H9 (cell line): Measurements from ENCODE around the gene SERBP1. TPM values are rescaled to one million over a fixed set of nuclear protein-coding genes. Genes with fewer than 3 reads are reported as not detected.

Experiments
- DNase-seq: peaks from one replicate; pipeline ENCODE4 v3.0.0-alpha.2; 2017
- H2AFZ ChIP-seq: one replicate; pipeline ENCODE4 v1.6.1; 2013; ENCODE audit warnings: mild to moderate bottlenecking, low read length, control low read depth, moderate library complexity
- H2AK5ac ChIP-seq: 2 replicates; pipeline ENCODE4 v1.6.1; 2013; ENCODE audit warnings: low read length, control low read depth, mixed read lengths; ENCODE audit not compliant: insufficient read length
- H2BK120ac ChIP-seq: one replicate; pipeline ENCODE4 v1.6.1; 2013; ENCODE audit warnings: low read depth, mild to moderate bottlenecking, low read length, control low read depth, inconsistent platforms; ENCODE audit not compliant: poor library complexity, severe bottlenecking
- H2BK12ac ChIP-seq: 2 replicates; pipeline ENCODE4 v1.6.1; 2013; ENCODE audit warnings: low read length, control low read depth, mixed read lengths, low read depth; ENCODE audit not compliant: insufficient read length
- H2BK15ac ChIP-seq: 2 replicates; pipeline ENCODE4 v1.6.1; 2013; ENCODE audit warnings: low read depth, low read length, control low read depth
- H2BK20ac ChIP-seq: one replicate; pipeline ENCODE4 v1.6.1; 2013; ENCODE audit warnings: low read depth, mild to moderate bottlenecking, low read length, control low read depth, inconsistent platforms; ENCODE audit not compliant: poor library complexity, severe bottlenecking
- H2BK5ac ChIP-seq: 2 replicates; pipeline ENCODE4 v1.6.1; 2013; ENCODE audit warnings: low read length, control low read depth, mixed read lengths; ENCODE audit not compliant: insufficient read length
- H3K14ac ChIP-seq: 2 replicates; pipeline ENCODE4 v1.6.1; 2013; ENCODE audit warnings: low read length, control low read depth; ENCODE audit not compliant: insufficient read depth
- H3K18ac ChIP-seq: 2 replicates; pipeline ENCODE4 v1.6.1; 2013; ENCODE audit warnings: low read depth, mild to moderate bottlenecking, mixed read lengths, low read length, control low read depth; ENCODE audit not compliant: insufficient read length
- H3K23ac ChIP-seq: 2 replicates; pipeline ENCODE4 v1.6.1; 2013; ENCODE audit warnings: low read length, control low read depth, mixed read lengths, low read depth; ENCODE audit not compliant: insufficient read length
- H3K23me2 ChIP-seq: 2 replicates; pipeline ENCODE4 v1.6.1; 2013; ENCODE audit warnings: low read depth, mild to moderate bottlenecking, mixed read lengths, low read length, control low read depth; ENCODE audit not compliant: insufficient read length, poor library complexity, severe bottlenecking
- H3K27ac ChIP-seq: 2 replicates; pipeline ENCODE4 v1.5.1; 2013; ENCODE audit warnings: low read length, control low read depth, mixed read lengths, low read depth; ENCODE audit not compliant: insufficient read length
- H3K27me3 ChIP-seq: 2 replicates; pipeline ENCODE4 v1.6.1; 2013; ENCODE audit warnings: low read length, control low read depth, inconsistent platforms; ENCODE audit not compliant: insufficient read depth
- H3K4ac ChIP-seq: 2 replicates; pipeline ENCODE4 v1.6.1; 2013; ENCODE audit warnings: low read depth, mild to moderate bottlenecking, control low read depth, inconsistent platforms, low read length, moderate library complexity
- H3K4me1 ChIP-seq: 2 replicates; pipeline ENCODE4 v1.6.1; 2013; ENCODE audit warnings: low read length, control low read depth, inconsistent platforms; ENCODE audit not compliant: insufficient read depth
- H3K4me2 ChIP-seq: 2 replicates; pipeline ENCODE4 v1.6.1; 2013; ENCODE audit warnings: low read length, control low read depth, mixed read lengths; ENCODE audit not compliant: insufficient read length, insufficient read depth
- H3K56ac ChIP-seq: 2 replicates; pipeline ENCODE4 v1.6.1; 2013; ENCODE audit warnings: low read depth, mild to moderate bottlenecking, mixed read lengths, low read length, control low read depth; ENCODE audit not compliant: insufficient read length
- H3K79me1 ChIP-seq: 2 replicates; pipeline ENCODE4 v1.6.1; 2013; ENCODE audit warnings: low read depth, mild to moderate bottlenecking, moderate library complexity, low read length, control low read depth, inconsistent platforms; ENCODE audit not compliant: insufficient read depth, poor library complexity, severe bottlenecking
- H3K79me2 ChIP-seq: 2 replicates; pipeline ENCODE4 v1.6.1; 2013; ENCODE audit warnings: low read length, control low read depth, inconsistent platforms; ENCODE audit not compliant: insufficient read depth
- H3K9ac ChIP-seq: 2 replicates; pipeline ENCODE4 v1.6.1; 2013; ENCODE audit warnings: low read length, control low read depth, mixed read lengths; ENCODE audit not compliant: insufficient read length; ENCODE audit errors: extremely low read depth
- H3K9me3 ChIP-seq: one replicate; pipeline ENCODE4 v1.6.1; 2013; ENCODE audit warnings: low read depth, low read length, inconsistent platforms; ENCODE audit not compliant: control insufficient read depth
- H3T11ph ChIP-seq: one replicate; pipeline ENCODE4 v1.6.1; 2013; ENCODE audit warnings: mild to moderate bottlenecking, low read length, control low read depth, inconsistent platforms
- H4K20me1 ChIP-seq: one replicate; pipeline ENCODE4 v1.6.1; 2013; ENCODE audit not compliant: control insufficient read depth, insufficient read length, insufficient read depth
- H4K5ac ChIP-seq: 2 replicates; pipeline ENCODE4 v1.6.1; 2013; ENCODE audit warnings: low read depth, mild to moderate bottlenecking, mixed read lengths, low read length, control low read depth; ENCODE audit not compliant: insufficient read length
- H4K8ac ChIP-seq: replicated peaks from 2 replicates; pipeline ENCODE4 v1.6.1; 2013; ENCODE audit warnings: low read length, control low read depth, mixed read lengths, low read depth; ENCODE audit not compliant: insufficient read length
- H4K91ac ChIP-seq: 2 replicates; pipeline ENCODE4 v1.6.1; 2013; ENCODE audit warnings: low read depth, mild to moderate bottlenecking, moderate library complexity, mixed read lengths, low read length, control low read depth; ENCODE audit not compliant: insufficient read length
- H3K27ac Mint-ChIP-seq, 3 experiments: 2 replicates in 2 of 3; 3 replicates in 1 of 3; pipeline ENCODE4 v1.8.0; 2020 to 2021; ENCODE audit warnings: mixed read lengths in 3 of 3, mild to moderate bottlenecking in 1 of 3, moderate library complexity in 1 of 3
- H3K27me3 Mint-ChIP-seq: 2 replicates; pipeline ENCODE4 v1.8.0; 2021; ENCODE audit warnings: low read depth, mild to moderate bottlenecking, moderate library complexity, mixed read lengths
- H3K36me3 Mint-ChIP-seq, 3 experiments: 2 replicates in 2 of 3; 3 replicates in 1 of 3; pipeline ENCODE4 v1.8.0; 2020 to 2021; ENCODE audit warnings: low read depth in 3 of 3, mixed read lengths in 3 of 3; ENCODE audit not compliant: insufficient read depth in 1 of 3
- H3K4me1 Mint-ChIP-seq, 2 experiments: 2 replicates each; pipeline ENCODE4 v1.8.0; 2020; ENCODE audit warnings: mixed read lengths in 2 of 2
- H3K4me3 Mint-ChIP-seq, 2 experiments: 2 replicates in 1 of 2; 3 replicates in 1 of 2; pipeline ENCODE4 v1.8.0; 2020 to 2021; ENCODE audit warnings: mild to moderate bottlenecking in 2 of 2, mixed read lengths in 2 of 2, moderate library complexity in 1 of 2
- H3K9me3 Mint-ChIP-seq, 2 experiments: 2 replicates in 1 of 2; 3 replicates in 1 of 2; pipeline ENCODE4 v1.8.0; 2020; ENCODE audit warnings: mild to moderate bottlenecking in 2 of 2, mixed read lengths in 2 of 2, moderate library complexity in 1 of 2
- WGBS: extraction: QIAGEN DNeasy Blood & Tissue Kit; methylation state at CpG from one replicate; pipeline ENCODE4 v1.1.7; 2013; ENCODE audit warnings: missing lambda C conversion rate, low lambda C conversion rate, mixed read lengths; ENCODE audit not compliant: insufficient read length; ENCODE audit errors: extremely low coverage; 5-methylcytosine and 5-hydroxymethylcytosine counted together
- total RNA-seq: library from RNA; stranded (reverse); gene quantifications from 2 replicates; pipeline ENCODE4 v1.2.1, GENCODE V29; 2021
- TF ChIP-seq, protein P1 (sequence below): fragments of 200-600 bp; sonication (generic); conservative IDR thresholded peaks from 3 replicates; pipeline ENCODE4 v1.8.0; 2021; ENCODE audit warnings: antibody characterized with exemption, mild to moderate bottlenecking

SERBP1 gene
- total RNA-seq, 1 experiment from 2014 or later = 495 TPM

DNA sequence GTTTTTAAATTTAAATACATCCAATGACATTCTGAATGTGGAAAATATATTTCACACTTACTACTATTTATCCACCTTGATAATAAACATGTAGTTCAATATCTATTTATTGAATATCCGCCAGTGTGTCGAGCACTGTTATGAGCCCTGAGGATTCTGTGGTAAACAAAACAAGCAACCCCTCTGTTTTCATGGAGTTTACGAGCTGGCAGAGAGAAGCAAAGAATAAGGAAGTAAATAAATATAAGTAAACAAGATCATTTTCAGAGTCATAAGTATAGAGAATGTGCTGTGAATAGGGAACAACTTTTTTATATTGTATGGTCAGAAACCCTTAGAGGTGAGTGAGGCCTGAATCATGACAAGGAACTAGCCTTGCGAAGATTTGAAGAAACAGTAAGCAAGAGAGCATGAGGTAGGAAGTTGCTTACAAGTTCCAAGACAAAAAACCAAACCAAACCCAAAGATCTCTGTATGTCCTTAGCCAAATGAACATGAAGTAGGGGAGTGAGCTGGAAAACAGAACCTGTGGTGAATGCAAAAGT, 6.4 kb upstream of the SERBP1 start:
- no peak for DNase-seq
- no peak overlapping the region for H4K8ac ChIP-seq
- H3K27ac ChIP-seq = no peak overlapping the region
- no peaks in the 10 kb centered on the region for H4K20me1 ChIP-seq
- no peak overlapping the region for H3K27ac Mint-ChIP-seq
- no peaks in the 10 kb centered on the region for H3K9me3 ChIP-seq
- no peak overlapping the region for H2BK20ac ChIP-seq
- H3T11ph ChIP-seq = no peak overlapping the region
- no peaks in the 10 kb centered on the region for H3K36me3 Mint-ChIP-seq
- TF ChIP-seq, protein P1, sequence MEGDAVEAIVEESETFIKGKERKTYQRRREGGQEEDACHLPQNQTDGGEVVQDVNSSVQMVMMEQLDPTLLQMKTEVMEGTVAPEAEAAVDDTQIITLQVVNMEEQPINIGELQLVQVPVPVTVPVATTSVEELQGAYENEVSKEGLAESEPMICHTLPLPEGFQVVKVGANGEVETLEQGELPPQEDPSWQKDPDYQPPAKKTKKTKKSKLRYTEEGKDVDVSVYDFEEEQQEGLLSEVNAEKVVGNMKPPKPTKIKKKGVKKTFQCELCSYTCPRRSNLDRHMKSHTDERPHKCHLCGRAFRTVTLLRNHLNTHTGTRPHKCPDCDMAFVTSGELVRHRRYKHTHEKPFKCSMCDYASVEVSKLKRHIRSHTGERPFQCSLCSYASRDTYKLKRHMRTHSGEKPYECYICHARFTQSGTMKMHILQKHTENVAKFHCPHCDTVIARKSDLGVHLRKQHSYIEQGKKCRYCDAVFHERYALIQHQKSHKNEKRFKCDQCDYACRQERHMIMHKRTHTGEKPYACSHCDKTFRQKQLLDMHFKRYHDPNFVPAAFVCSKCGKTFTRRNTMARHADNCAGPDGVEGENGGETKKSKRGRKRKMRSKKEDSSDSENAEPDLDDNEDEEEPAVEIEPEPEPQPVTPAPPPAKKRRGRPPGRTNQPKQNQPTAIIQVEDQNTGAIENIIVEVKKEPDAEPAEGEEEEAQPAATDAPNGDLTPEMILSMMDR = no peak
- H3K4ac ChIP-seq = no peak overlapping the region
- no peak overlapping the region for H3K4me3 Mint-ChIP-seq
- peaks cover 3% of the 10 kb centered on the region for H3K23me2 ChIP-seq
- H3K9me3 Mint-ChIP-seq = no peaks in the 10 kb centered on the region
- no peak overlapping the region for H2AK5ac ChIP-seq
- no peaks in the 10 kb centered on the region for H3K79me2 ChIP-seq
- WGBS = no CpG with 5 or more reads among the region's 4 CpGs
- H3K14ac ChIP-seq = no peak overlapping the region
- no peak overlapping the region for H2AFZ ChIP-seq
- H2BK5ac ChIP-seq = no peak overlapping the region
- no peak overlapping the region for H3K4me2 ChIP-seq
- H3K23ac ChIP-seq = no peak overlapping the region
- no peak overlapping the region for H3K18ac ChIP-seq
- no peak overlapping the region for H2BK12ac ChIP-seq
- no peaks in the 10 kb centered on the region for H3K79me1 ChIP-seq
- no peak overlapping the region for H3K56ac ChIP-seq
- H3K27me3 Mint-ChIP-seq = no peaks in the 10 kb centered on the region
- H4K91ac ChIP-seq = no peak overlapping the region
- H3K4me1 ChIP-seq = no peaks in the 10 kb centered on the region
- H3K4me1 Mint-ChIP-seq = peaks cover 19 to 23% of the 10 kb centered on the region in 2 experiments
- H4K5ac ChIP-seq = no peak overlapping the region
- H3K27me3 ChIP-seq = no peaks in the 10 kb centered on the region
- H3K9ac ChIP-seq = no peak overlapping the region
- H2BK15ac ChIP-seq = no peak overlapping the region
- no peak overlapping the region for H2BK120ac ChIP-seq
